ENCODE measurements around the gene SLC16A9. TPM values are rescaled to one million over a fixed set of nuclear protein-coding genes. Genes with fewer than 3 reads are reported as not detected.

SLC16A9 gene
- total and polyA plus RNA-seq, 8 donors, result 0.32 to 7.4 (median 1.5) TPM

DNA sequence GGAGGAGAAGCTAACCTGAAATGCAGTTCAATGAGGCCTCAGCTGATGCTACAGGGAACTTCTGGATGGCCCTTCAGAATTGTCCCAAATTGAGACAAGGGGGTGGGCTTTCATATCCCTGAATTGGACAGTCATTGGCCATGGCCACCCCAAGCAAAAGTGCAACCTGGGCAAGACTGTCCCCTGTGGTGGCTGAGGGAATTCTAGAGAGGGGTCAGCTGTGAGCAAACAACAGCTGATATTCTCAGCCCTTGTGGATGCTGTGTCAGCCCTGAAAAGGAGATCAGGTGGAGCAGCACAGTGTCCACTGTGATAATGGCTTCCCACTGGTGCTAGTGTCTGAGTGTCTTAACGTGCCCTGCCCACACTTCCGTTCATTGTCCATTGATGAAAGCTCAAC, 76.6 kb downstream of the SLC16A9 start:
- 75 to 84% methylated on average over 2 of the region's 2 CpGs for WGBS, 2 donors
- TF ChIP-seq, protein P1, sequence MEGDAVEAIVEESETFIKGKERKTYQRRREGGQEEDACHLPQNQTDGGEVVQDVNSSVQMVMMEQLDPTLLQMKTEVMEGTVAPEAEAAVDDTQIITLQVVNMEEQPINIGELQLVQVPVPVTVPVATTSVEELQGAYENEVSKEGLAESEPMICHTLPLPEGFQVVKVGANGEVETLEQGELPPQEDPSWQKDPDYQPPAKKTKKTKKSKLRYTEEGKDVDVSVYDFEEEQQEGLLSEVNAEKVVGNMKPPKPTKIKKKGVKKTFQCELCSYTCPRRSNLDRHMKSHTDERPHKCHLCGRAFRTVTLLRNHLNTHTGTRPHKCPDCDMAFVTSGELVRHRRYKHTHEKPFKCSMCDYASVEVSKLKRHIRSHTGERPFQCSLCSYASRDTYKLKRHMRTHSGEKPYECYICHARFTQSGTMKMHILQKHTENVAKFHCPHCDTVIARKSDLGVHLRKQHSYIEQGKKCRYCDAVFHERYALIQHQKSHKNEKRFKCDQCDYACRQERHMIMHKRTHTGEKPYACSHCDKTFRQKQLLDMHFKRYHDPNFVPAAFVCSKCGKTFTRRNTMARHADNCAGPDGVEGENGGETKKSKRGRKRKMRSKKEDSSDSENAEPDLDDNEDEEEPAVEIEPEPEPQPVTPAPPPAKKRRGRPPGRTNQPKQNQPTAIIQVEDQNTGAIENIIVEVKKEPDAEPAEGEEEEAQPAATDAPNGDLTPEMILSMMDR (IDR thresholded peaks at IDR 0.05), result no peak
- no peak for FAIRE-seq
- ATAC-seq, result no peak
- H3K27me3 ChIP-seq, result no peaks in the 10 kb centered on the region
- DNase-seq, result no peak
- H3K9me3 ChIP-seq, result no peaks in the 10 kb centered on the region
- intact Hi-C loops (cut with DNase I), result loop anchor here in 1 of 3 donors (10.0 kb wide), 1 partner anchor 402 kb away; no protein-coding TSS in a partner anchor
- no peak overlapping the region for H3K27ac ChIP-seq
- no peaks in the 10 kb centered on the region for H3K36me3 ChIP-seq
- H3K4me3 ChIP-seq, result no peak overlapping the region
- no peaks in the 10 kb centered on the region for H3K4me1 ChIP-seq

- TF ChIP-seq, protein P1 (IDR thresholded peaks at IDR 0.05), result no peak
- H3K9me3 ChIP-seq, result no peaks in the 10 kb centered on the region
- intact Hi-C loops (cut with DNase I), result loop anchor here in 1 of 3 donors (10.0 kb wide), 1 partner anchor 403 kb away; no protein-coding TSS in a partner anchor
- H3K4me3 ChIP-seq, result no peak overlapping the region
- H3K27ac ChIP-seq, result no peak overlapping the region
- no peak for DNase-seq
- FAIRE-seq, result no peak
- H3K4me1 ChIP-seq, result no peaks in the 10 kb centered on the region
- WGBS, 2 donors, result 83 to 88% methylated on average over 4 of the region's 4 CpGs
- no peaks in the 10 kb centered on the region for H3K27me3 ChIP-seq
- H3K36me3 ChIP-seq, result no peaks in the 10 kb centered on the region
- ATAC-seq, result no peak
Measured at GRCh38 chr10:59631882-59632807, 77.5 kb downstream of the SLC16A9 start.

GRCh38 chr10:59631237-59631636, 78.4 kb downstream of the SLC16A9 start:
- no peak for FAIRE-seq
- intact Hi-C loops (cut with DNase I), result loop anchor here in 1 of 3 donors (10.0 kb wide), 1 partner anchor 404 kb away; no protein-coding TSS in a partner anchor

GRCh38 chr10:59628965-59629364, 80.7 kb downstream of the SLC16A9 start:
- H3K4me1 ChIP-seq, result peaks cover 0 to 3% (median 0%) of the 10 kb centered on the region in 3 donors
- no peaks in the 10 kb centered on the region for H3K27me3 ChIP-seq
- H3K36me3 ChIP-seq, result no peaks in the 10 kb centered on the region
- no peak for DNase-seq
- WGBS, 2 donors, result 72% methylated on average over 4 of the region's 4 CpGs
- intact Hi-C loops (cut with DNase I), result loop anchor here in 2 of 3 donors (5.0 to 10.0 kb wide), 3 partner anchors 188 to 418 kb away; no protein-coding TSS in a partner anchor
- no peak for ATAC-seq
- FAIRE-seq, result no peak
- no peaks in the 10 kb centered on the region for H3K9me3 ChIP-seq
- TF ChIP-seq, protein P1 (IDR thresholded peaks at IDR 0.05), result no peak
- no peak overlapping the region for H3K27ac ChIP-seq
- H3K4me3 ChIP-seq, result no peak overlapping the region

More at GRCh38 chr10:59631237-59631636, 78.4 kb downstream of the SLC16A9 start:
- peaks cover 0 to 2% (median 0%) of the 10 kb centered on the region in 3 donors for H3K4me1 ChIP-seq
- H3K27ac ChIP-seq, result no peak overlapping the region
- ATAC-seq (no peak), DNase-seq (no peak)
- no peaks in the 10 kb centered on the region for H3K36me3 ChIP-seq
- H3K9me3 ChIP-seq, result no peaks in the 10 kb centered on the region
- no peak overlapping the region for H3K4me3 ChIP-seq
- H3K27me3 ChIP-seq, result no peaks in the 10 kb centered on the region
- TF ChIP-seq, protein P1 (IDR thresholded peaks at IDR 0.05), result no peak

Measured in pancreas (tissue), 10 donors.